GM18907 (cell line): ENCODE data around the gene RAD51B.
A peak's percentile ranks its signal among the peaks of the same experiment; 100 is the strongest.
"Not testable (repeated sequence)": the region's sequence is repeated elsewhere in the genome, so short reads cannot be mapped to it uniquely, and the experiment has no call there.

Source experiments
- ATAC-seq: cut with Tn5 transposase; IDR thresholded peaks from one replicate; pipeline ENCODE4 v1.9.1; 2021; ENCODE audit warnings: mild to moderate bottlenecking, moderate library complexity; ENCODE audit not compliant: unreplicated experiment

RAD51B gene

GRCh38 chr14:68695326-68695768 lies 875.8 kb downstream of the RAD51B start:
- peak; percentile 87 for ATAC-seq

GRCh38 chr14:68695856-68696255 lies 876.3 kb downstream of the RAD51B start:
- ATAC-seq = no peak

- no peak for ATAC-seq
These were observed 876.7 kb downstream of the RAD51B start for GRCh38 chr14:68696266-68696665.

DNA sequence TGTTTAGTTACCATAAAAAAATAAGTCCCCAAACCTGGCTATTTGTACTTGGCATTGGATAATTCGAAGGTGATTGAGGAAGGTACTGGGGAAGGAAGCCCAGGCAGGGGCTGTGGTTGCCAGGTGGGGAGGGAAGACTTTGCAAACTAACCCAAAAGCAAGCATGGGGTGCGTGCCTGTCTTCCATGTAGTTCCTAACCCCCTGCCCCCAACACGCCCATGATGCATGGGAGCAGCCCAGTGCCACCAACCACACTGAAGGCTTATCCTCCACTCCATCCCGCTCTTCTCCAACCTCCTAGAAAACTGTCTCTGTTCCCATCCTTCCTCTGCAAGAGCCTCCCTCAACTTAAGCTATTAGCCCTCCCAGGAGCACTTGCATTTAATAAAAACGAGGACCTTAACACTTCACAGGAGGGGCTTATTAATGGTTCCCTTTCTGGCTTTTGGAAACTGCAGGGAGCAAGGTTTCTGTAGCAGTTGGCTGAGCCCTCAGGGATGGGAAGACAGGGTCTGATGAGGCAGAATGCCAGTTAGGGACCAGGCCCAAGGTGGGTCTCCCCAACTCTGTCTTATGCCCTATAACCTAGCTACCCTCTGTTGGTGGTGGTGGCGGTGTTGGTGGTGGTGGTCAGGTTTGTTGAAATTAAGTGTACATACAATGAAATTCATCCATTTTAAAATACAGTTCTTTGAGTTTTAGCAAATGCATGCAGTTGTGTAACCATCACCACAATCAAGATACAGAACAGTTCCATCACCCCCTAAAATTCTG lies 877.3 kb downstream of the RAD51B start:
- no peak for ATAC-seq

DNA sequence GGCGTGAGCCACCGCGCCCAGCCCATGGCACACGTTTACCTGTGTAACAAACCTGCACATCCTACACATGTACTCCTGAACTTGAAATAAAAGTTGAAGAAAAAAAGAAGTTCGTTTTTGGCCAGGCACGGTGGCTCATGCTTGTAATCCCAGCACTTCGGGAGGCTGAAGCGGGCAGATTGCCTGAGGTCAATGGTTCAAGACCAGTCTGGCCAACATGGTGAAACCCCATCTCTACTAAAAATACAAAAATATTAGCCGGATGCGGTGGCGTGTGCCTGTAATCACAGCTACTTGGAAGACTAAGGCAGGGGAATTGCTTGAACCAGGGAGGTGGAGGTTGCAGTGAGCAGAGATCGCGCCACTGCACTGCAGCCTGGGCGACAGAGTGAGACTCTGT lies 879.2 kb downstream of the RAD51B start:
- ATAC-seq = not testable (repeated sequence)

GRCh38 chr14:68701001-68701741 lies 881.6 kb downstream of the RAD51B start:
- no peak for ATAC-seq

- ATAC-seq = no peak
These were observed 882.6 kb downstream of the RAD51B start for GRCh38 chr14:68702135-68702534.

GRCh38 chr14:68702578-68702977 lies 883.0 kb downstream of the RAD51B start:
- no peak for ATAC-seq

DNA sequence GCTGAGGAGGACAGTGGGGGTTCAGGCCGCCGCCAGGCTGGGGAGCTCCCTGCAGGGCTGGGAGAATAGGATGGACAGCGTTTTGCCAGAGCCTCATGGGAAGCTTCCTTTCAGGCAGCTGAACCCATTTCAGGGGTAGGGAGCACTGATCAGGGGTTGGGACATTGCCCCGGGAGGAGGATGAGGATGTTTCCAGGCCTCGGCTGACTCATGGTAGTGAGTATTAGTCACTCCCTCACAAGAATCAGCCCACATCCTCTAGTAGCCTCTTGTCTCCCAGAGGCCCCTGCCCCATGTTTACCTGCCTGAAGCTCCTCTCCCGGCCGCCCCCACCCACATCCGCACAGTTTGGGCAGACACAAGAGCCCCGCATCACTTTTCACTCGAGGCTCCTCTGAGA lies 883.5 kb downstream of the RAD51B start:
- no peak for ATAC-seq

DNA sequence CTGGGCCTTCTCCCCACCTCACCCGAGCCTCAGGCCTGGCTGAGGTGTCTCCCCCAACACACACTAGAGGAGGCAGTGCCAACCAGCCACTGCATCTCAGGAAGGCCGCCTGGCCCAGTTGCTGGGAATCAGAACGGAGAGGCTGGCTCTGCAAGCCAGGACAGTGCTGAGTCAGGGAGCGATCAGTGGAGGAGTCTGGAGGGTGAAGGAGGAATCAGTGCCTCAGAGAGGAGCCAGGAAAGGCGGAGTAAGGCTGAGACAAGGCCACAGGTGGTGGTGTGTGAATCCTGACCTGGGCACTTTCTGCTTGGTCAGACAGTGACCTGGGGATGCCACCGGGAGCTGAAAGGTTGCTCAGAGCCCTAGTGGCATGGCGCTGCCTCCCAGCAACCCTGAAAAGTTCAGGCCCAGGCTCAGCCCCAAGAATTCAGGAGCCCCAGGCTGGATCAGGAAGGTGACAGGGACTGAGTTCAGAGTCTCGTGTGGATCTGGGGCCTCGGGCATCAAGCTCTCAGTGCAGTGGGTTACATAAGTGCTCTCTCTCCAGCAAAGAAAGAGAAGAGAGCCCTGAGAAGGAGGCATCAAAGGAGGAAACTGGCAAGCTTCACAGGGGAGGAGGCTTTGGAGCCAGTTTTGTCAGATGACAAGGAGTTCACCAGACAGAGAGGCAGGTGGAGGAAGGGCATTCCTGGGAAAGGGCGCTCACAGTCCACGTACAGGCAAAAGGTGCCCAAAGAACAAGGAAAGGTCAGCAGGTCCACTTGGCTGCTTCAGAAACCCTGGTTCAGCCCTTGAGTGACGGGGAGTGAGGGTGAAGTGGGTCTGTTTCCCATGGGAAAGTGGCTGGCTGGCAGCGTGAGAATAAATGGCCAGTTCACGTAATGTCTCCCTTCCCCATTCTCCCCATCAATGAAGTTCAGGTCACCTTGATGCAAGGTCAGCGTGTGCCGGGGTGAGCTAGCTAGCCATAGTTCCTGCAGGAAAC lies 885.4 kb downstream of the RAD51B start:
- no peak for ATAC-seq

DNA sequence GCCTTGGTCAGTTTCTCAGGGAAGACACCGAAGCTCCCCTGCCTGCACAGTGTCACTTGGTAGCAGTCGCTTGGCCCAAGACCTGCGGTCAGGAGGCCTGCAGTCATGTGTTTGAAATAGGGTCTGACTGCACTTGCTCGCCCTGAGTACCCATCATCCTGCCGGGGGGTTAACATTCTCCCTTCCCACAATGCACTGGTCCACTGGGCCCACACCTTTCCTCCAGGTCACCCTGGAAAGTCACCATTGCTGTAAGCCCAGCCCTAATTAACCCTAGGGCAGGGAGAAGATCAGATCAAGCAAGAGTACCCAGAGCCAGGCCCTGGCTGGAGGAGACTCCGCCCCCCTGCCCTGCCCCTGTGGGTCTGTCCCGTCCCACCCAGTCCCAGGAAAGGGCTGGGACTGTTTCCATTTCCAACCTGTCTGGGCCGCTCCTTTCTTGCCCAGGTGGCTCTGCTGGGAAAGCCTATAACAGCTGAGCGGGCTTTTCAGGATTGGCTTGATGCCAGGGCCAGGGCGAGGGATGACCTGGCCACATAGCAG lies 886.2 kb downstream of the RAD51B start:
- no peak for ATAC-seq

GRCh38 chr14:68707482-68707881 lies 887.9 kb downstream of the RAD51B start:
- ATAC-seq = no peak

GRCh38 chr14:68708343-68708742 lies 888.8 kb downstream of the RAD51B start:
- no peak for ATAC-seq

DNA sequence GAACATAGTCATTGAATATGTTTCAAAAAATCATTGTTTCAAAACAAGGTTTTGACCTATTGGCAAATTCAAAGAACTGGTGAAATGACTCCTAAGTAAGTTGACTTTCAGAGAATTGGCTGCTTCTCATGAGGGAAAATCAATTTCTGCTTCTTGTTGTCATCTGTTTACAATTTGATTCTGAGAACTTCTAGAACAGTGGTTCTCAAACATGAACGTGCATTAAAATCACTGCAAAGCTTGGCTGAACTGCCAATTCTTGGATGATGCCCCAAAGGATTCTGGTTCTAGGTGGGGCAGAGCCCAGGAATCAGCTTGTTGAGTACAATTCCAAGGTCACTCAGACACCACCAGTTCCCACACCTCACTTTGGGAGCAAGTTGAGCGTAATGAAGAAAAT lies 889.4 kb downstream of the RAD51B start:
- ATAC-seq = no peak

DNA sequence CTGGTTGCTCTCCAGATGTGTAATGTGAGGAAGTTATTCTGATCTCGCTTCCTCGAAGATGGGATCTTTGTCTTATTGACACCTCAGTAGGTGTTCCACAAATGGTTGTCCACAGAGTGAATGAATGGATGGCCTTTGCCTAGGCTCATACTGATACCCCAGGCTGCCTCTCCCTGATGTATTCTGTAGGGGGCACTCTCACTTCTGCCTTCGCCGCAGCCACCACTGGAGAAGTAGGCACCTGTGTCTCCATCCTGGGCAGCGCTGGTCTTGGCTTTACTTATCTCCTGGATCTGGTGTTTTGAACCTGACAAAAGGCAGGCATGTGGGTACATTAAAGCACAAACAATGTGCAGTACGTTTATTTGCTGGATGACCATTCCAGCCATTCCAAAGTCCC lies 891.2 kb downstream of the RAD51B start:
- ATAC-seq = no peak

DNA sequence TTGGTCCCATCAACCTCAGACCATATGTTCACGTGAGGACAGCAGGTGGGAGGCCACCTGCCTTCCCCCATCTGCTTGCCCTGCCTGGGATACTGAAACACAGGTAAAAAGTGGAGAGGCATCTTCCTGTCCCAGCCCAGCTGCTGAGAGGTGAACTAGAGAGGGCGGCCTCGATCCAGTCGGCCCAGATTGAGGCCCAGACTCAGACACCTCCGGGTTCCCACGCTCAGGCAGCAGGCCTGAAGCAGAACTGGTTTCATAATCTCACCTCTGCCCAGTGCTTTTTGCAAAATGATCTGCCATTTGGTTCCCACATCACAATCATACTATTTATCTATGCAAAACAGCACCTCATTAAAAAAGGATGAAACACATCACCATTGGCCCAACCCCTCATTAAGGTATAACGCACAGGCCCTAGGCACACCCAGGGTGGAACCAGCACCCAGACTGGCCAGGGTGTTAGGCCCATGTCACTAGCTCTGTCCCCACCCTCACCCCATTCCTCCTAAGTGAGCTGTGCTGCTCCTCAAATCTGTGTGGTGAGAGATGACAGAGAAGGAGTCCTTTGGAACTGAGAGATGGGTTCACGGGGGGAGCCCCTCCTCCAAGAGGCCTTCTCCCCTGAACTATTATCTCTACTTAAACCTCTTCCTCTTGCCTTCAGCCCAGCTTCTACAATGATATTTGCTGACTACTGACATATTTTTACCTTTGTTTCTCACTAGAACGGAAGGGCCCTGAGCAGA lies 892.2 kb downstream of the RAD51B start:
- no peak for ATAC-seq

GRCh38 chr14:68712703-68713370 lies 893.3 kb downstream of the RAD51B start:
- ATAC-seq = no peak

- no peak for ATAC-seq
These were observed 894.2 kb downstream of the RAD51B start for GRCh38 chr14:68713782-68714181.
